HCT116 (cell line): ENCODE measurements around the gene LRIG3. TPM values are rescaled to one million over a fixed set of nuclear protein-coding genes. Genes with fewer than 3 reads are reported as not detected.

Source experiments
- ATAC-seq: fragments of 200-7000 bp; cut with Tn5 transposase; 2 replicates; pipeline ENCODE4 v1.9.1; 2020; ENCODE audit warnings: mild to moderate bottlenecking, moderate library complexity
- BruUV-seq: library from RNA; stranded (reverse); fragments of 400-500 nt; replicated peaks from 2 replicates; lab custom pipeline; 2021; lab: Mats Ljungman, UMichigan
- CTCF ChIA-PET: fragments of 300-600 bp; sonication (Branson Sonifier 250); formaldehyde crosslinking; loops from one replicate; lab custom pipeline; 2021; ENCODE audit warnings: antibody characterized with exemption; lab: Charles Lee
- POLR2A ChIA-PET: fragments of 300-600, 350-600 bp; sonication (Branson Sonifier 250); formaldehyde crosslinking; loops from one replicate; lab custom pipeline; 2021; ENCODE audit warnings: antibody characterized with exemption; lab: Charles Lee
- RAD21 ChIA-PET, 2 experiments: fragments of 300-600 bp; sonication (Branson Sonifier 250); formaldehyde crosslinking; loops; one replicate each; lab custom pipeline; 2023; ENCODE audit warnings: low total read pairs in 2 of 2; ENCODE audit not compliant: uncharacterized antibody in 2 of 2, unreplicated experiment in 2 of 2, low non-redundant PET in 1 of 2; lab: Charles Lee
- DNase-seq: peaks from one replicate; pipeline ENCODE4 v3.0.0-alpha.2; 2010; ENCODE audit warnings: low read depth, low spot score
- H2AFZ ChIP-seq: fragments of 200-600 bp; shearing (Covaris generic), sonication (generic); 2 replicates; pipeline ENCODE4 v1.6.1; 2017; ENCODE audit warnings: low read depth, mixed run types, mixed read lengths, antibody characterized with exemption, low read length; ENCODE audit not compliant: poor library complexity, severe bottlenecking
- H3K27ac ChIP-seq: 2 replicates; pipeline ENCODE4 v1.5.1; 2012; ENCODE audit warnings: low read depth, low read length
- H3K27me3 ChIP-seq: fragments of 200-600 bp; sonication (generic); 2 replicates; pipeline ENCODE4 v1.6.1; 2016; ENCODE audit warnings: mixed run types, low read length, mixed read lengths; ENCODE audit not compliant: insufficient read depth
- H3K36me3 ChIP-seq, 2 experiments: fragments of 200-500 bp in 1 of 2; fragments of 200-600 bp in 1 of 2; sonication (Bioruptor generic) in 1 of 2; sonication (generic) in 1 of 2; 2 replicates each; pipeline versions ENCODE4 v1.5.1 to v1.6.1; 2014 to 2016; ENCODE audit warnings: low read length in 2 of 2, inconsistent platforms in 1 of 2, mixed read lengths in 1 of 2, mixed run types in 1 of 2; ENCODE audit not compliant: insufficient read depth in 2 of 2, control insufficient read depth in 1 of 2
- H3K4me1 ChIP-seq, 2 experiments: fragments of 200-600 bp in 1 of 2; sonication (generic) in 1 of 2; 2 replicates each; pipeline versions ENCODE4 v1.5.1 to v1.6.1; 2012 to 2017; ENCODE audit warnings: low read length in 2 of 2, inconsistent platforms in 1 of 2, mild to moderate bottlenecking in 1 of 2, mixed read lengths in 1 of 2, mixed run types in 1 of 2, moderate library complexity in 1 of 2; ENCODE audit not compliant: insufficient read depth in 2 of 2, control insufficient read depth in 1 of 2
- H3K4me2 ChIP-seq: fragments of 200-600 bp; sonication (generic); 2 replicates; pipeline ENCODE4 v1.6.1; 2017; ENCODE audit warnings: mixed run types, low read length, mixed read lengths
- H3K4me3 ChIP-seq, 2 experiments: fragments of 200-600 bp in 1 of 2; sonication (generic) in 1 of 2; replicated peaks in 1 of 2; 2 replicates each; pipeline ENCODE4 v1.5.1; 2011 to 2016; ENCODE audit warnings: low read length in 2 of 2, control low read depth in 1 of 2, low read depth in 1 of 2, mild to moderate bottlenecking in 1 of 2, mixed read lengths in 1 of 2, mixed run types in 1 of 2
- H3K79me2 ChIP-seq: fragments of 200-600 bp; sonication (generic); 2 replicates; pipeline ENCODE4 v1.6.1; 2017; ENCODE audit warnings: mild to moderate bottlenecking, mixed run types, low read length, moderate library complexity, mixed read lengths; ENCODE audit not compliant: insufficient read depth
- H3K9ac ChIP-seq: fragments of 200-600 bp; sonication (generic); 2 replicates; pipeline ENCODE4 v1.6.1; 2016; ENCODE audit warnings: low read length, mixed read lengths
- H3K9me2 ChIP-seq: fragments of 200-600 bp; sonication (generic), shearing (Covaris generic); 2 replicates; pipeline ENCODE4 v1.6.1; 2017; ENCODE audit warnings: mixed run types, mild to moderate bottlenecking, moderate library complexity; ENCODE audit not compliant: insufficient read depth
- H3K9me3 ChIP-seq, 2 experiments: fragments of 200-500 bp in 1 of 2; fragments of 200-600 bp in 1 of 2; sonication (Bioruptor generic) in 1 of 2; sonication (generic) in 1 of 2; 2 replicates each; pipeline ENCODE4 v1.6.1; 2014 to 2017; ENCODE audit warnings: low read length in 2 of 2, mixed read lengths in 2 of 2, inconsistent platforms in 1 of 2, low read depth in 1 of 2, mild to moderate bottlenecking in 1 of 2, mixed run types in 1 of 2, moderate library complexity in 1 of 2; ENCODE audit not compliant: control insufficient read depth in 1 of 2, insufficient read depth in 1 of 2
- H4K20me1 ChIP-seq: fragments of 200-600 bp; sonication (generic), shearing (Covaris generic); 2 replicates; pipeline ENCODE4 v1.6.1; 2017; ENCODE audit warnings: mixed run types, mild to moderate bottlenecking, moderate library complexity; ENCODE audit not compliant: insufficient read depth
- CBX3 ChIP-seq: IDR thresholded peaks from 2 replicates; pipeline ENCODE4 v1.6.1; 2012; ENCODE audit warnings: low read depth
- CTCF ChIP-seq, 3 experiments: fragments of 200-600 bp in 1 of 3; sonication (generic) in 1 of 3; IDR thresholded peaks in 2 of 3; conservative IDR thresholded peaks in 1 of 3; 2 replicates each; pipeline ENCODE4 v1.5.1; 2012 to 2017; ENCODE audit warnings: low read depth in 2 of 3, low read length in 2 of 3, antibody characterized with exemption in 1 of 3, borderline replicate concordance in 1 of 3, control low read depth in 1 of 3, mild to moderate bottlenecking in 1 of 3, mixed read lengths in 1 of 3, mixed run types in 1 of 3, moderate library complexity in 1 of 3; ENCODE audit not compliant: insufficient read depth in 1 of 3
- EGR1 ChIP-seq: IDR thresholded peaks from 2 replicates; pipeline ENCODE4 v1.6.1; 2012; ENCODE audit warnings: low read depth
- ELF1 ChIP-seq: IDR thresholded peaks from 2 replicates; pipeline ENCODE4 v1.6.1; 2012; ENCODE audit warnings: low read depth, borderline replicate concordance
- EZH2phosphoT487 ChIP-seq: fragments of 200-600 bp; IDR thresholded peaks from 2 replicates; pipeline ENCODE4 v1.6.1; 2018; ENCODE audit warnings: antibody characterized with exemption, borderline replicate concordance
- FOSL1 ChIP-seq: IDR thresholded peaks from 2 replicates; pipeline ENCODE4 v1.6.1; 2012; ENCODE audit warnings: low read depth
- JUND ChIP-seq: IDR thresholded peaks from 2 replicates; pipeline ENCODE4 v1.6.1; 2012
- POLR2A ChIP-seq: IDR thresholded peaks from 2 replicates; pipeline ENCODE4 v1.7.0; 2011; ENCODE audit warnings: borderline replicate concordance; ENCODE audit not compliant: insufficient read depth, insufficient read length; ENCODE audit errors: extremely low read depth
- POLR2AphosphoS5 ChIP-seq: IDR thresholded peaks from 2 replicates; pipeline ENCODE4 v1.6.1; 2011; ENCODE audit warnings: mild to moderate bottlenecking, low read depth, low read length, moderate library complexity
- SIN3A ChIP-seq: IDR thresholded peaks from 2 replicates; pipeline ENCODE4 v1.6.1; 2012; ENCODE audit warnings: low read depth
- SRF ChIP-seq: IDR thresholded peaks from 2 replicates; pipeline ENCODE4 v1.6.1; 2012; ENCODE audit warnings: low read depth
- TCF7L2 ChIP-seq: IDR thresholded peaks from 2 replicates; pipeline ENCODE4 v1.7.0; 2011; ENCODE audit warnings: borderline replicate concordance, inconsistent platforms; ENCODE audit not compliant: insufficient read depth, insufficient read length; ENCODE audit errors: extremely low read depth
- ZBTB33 ChIP-seq: IDR thresholded peaks from 2 replicates; pipeline ENCODE4 v1.6.1; 2011; ENCODE audit warnings: mild to moderate bottlenecking, low read length, moderate library complexity; ENCODE audit not compliant: insufficient replicate concordance; ENCODE audit errors: extremely low read depth
- ZFX ChIP-seq: fragments of 450-650 bp; IDR thresholded peaks from 2 replicates; pipeline ENCODE4 v1.6.1; 2017
- ZNF274 ChIP-seq: fragments of 200-500 bp; sonication (Bioruptor generic); IDR thresholded peaks from 2 replicates; pipeline ENCODE4 v1.6.1; 2014; ENCODE audit warnings: mild to moderate bottlenecking, low read depth, low read length, inconsistent platforms
- intact Hi-C: fragments of 100-400 bp; cut with micrococcal nuclease; formaldehyde crosslinking; loops from 2 replicates; pipeline ENCODE4 v1.10.0; 2022
- total RNA-seq: library from RNA; stranded (reverse); gene quantifications from one replicate; pipeline ENCODE4 v1.2.1, GENCODE V29; 2021; ENCODE audit not compliant: unreplicated experiment

LRIG3 gene
- total RNA-seq, 1 experiment from 2014 or later = 11.1 TPM

- Histone ChIP-seq H4K20me1 (no peaks in the 10 kb centered on the region), H3K4me1 (peaks cover 0 to 3% of the 10 kb centered on the region in 2 experiments; a peak in 1 of 4 replicates), H2AFZ (no peak overlapping the region), H3K79me2 (no peaks in the 10 kb centered on the region), H3K4me2 (no peak overlapping the region), H3K27ac (no peak overlapping the region), H3K4me3 (no peak overlapping the region), H3K36me3 (no peaks in the 10 kb centered on the region), H3K9me3 (no peaks in the 10 kb centered on the region), H3K27me3 (no peaks in the 10 kb centered on the region), H3K9me2 (no peaks in the 10 kb centered on the region), H3K9ac (no peak overlapping the region)
- POLR2A ChIA-PET = no interaction called here
- intact Hi-C loops = no loop called here
- no TSS peak for BruUV-seq
- DNase-seq = no peak
- no peak for TF ChIP-seq CBX3
- TF ChIP-seq JUND = no peak
- no peak for TF ChIP-seq POLR2AphosphoS5
- no peak for TF ChIP-seq SIN3A
- no peak for TF ChIP-seq CTCF (IDR thresholded peaks at IDR 0.05 in 2 of 3, conservative IDR thresholded peaks at IDR 0.05 in 1 of 3; ENCODE audit: borderline replicate concordance in 1 of 3, insufficient read depth in 1 of 3, low read depth in 2 of 3, low read length in 2 of 3)
- no peak for TF ChIP-seq FOSL1
- no peak for TF ChIP-seq EZH2phosphoT487
- no peak for TF ChIP-seq POLR2A
- TF ChIP-seq SRF = no peak
- no peak for TF ChIP-seq ZFX
- no peak for TF ChIP-seq ELF1
- TF ChIP-seq ZBTB33 = no peak
- no peak for TF ChIP-seq EGR1
- TF ChIP-seq ZNF274 = no peak
- TF ChIP-seq TCF7L2 = no peak
- CTCF ChIA-PET = no interaction called here
- RAD21 ChIA-PET = no interaction called here
- ATAC-seq = no peak
Observed at GRCh38 chr12:58967561-58967960, 47.3 kb upstream of the LRIG3 start.
